OCI-LY1 (cell line): Measurements from ENCODE around the gene DPP9.
"Not testable (repeated sequence)": the region's sequence is repeated elsewhere in the genome, so short reads cannot be mapped to it uniquely, and the experiment has no call there.

Experiments used
- H2AFZ ChIP-seq: fragments of 200-600 bp; sonication (generic), shearing (Covaris generic); 2 replicates; pipeline ENCODE4 v1.6.0; 2014; ENCODE audit warnings: antibody characterized with exemption, mild to moderate bottlenecking, low read length
- H3F3A ChIP-seq: fragments of 200-600 bp; sonication (generic), shearing (Covaris generic); 2 replicates; pipeline ENCODE4 v1.6.0; 2014; ENCODE audit warnings: mild to moderate bottlenecking, antibody characterized with exemption, low read length, moderate library complexity; ENCODE audit not compliant: insufficient read depth
- H3K27ac ChIP-seq: fragments of 200-600 bp; sonication (generic); 2 replicates; pipeline ENCODE4 v1.5.1; 2014; ENCODE audit warnings: low read length, mixed run types, mild to moderate bottlenecking, low read depth; ENCODE audit not compliant: poor library complexity, severe bottlenecking
- H3K27me3 ChIP-seq: fragments of 200-600 bp; sonication (generic); 2 replicates; pipeline ENCODE4 v1.6.0; 2014; ENCODE audit warnings: antibody characterized with exemption, mild to moderate bottlenecking, low read length, moderate library complexity; ENCODE audit not compliant: insufficient read depth
- H3K36me3 ChIP-seq: fragments of 200-600 bp; sonication (generic); 2 replicates; pipeline ENCODE4 v1.6.1; 2014; ENCODE audit warnings: mild to moderate bottlenecking, antibody characterized with exemption, low read length, moderate library complexity, mixed read lengths; ENCODE audit not compliant: insufficient read depth
- H3K4me1 ChIP-seq: fragments of 200-600 bp; sonication (generic); 2 replicates; pipeline ENCODE4 v1.5.1; 2014; ENCODE audit warnings: mild to moderate bottlenecking, low read length, moderate library complexity; ENCODE audit not compliant: insufficient read depth, severe bottlenecking
- H3K4me2 ChIP-seq: fragments of 200-600 bp; sonication (generic), shearing (Covaris generic); 2 replicates; pipeline ENCODE4 v1.6.1; 2014; ENCODE audit warnings: low read length
- H3K4me3 ChIP-seq: fragments of 200-600 bp; sonication (generic); 2 replicates; pipeline ENCODE4 v1.5.1; 2014; ENCODE audit warnings: low read length, low read depth, mild to moderate bottlenecking, mixed read lengths; ENCODE audit not compliant: poor library complexity, severe bottlenecking
- H3K79me2 ChIP-seq: fragments of 200-600 bp; shearing (Covaris generic); 2 replicates; pipeline ENCODE4 v1.6.1; 2016; ENCODE audit warnings: mixed run types, low read length, mixed read lengths; ENCODE audit not compliant: insufficient read depth
- H3K9ac ChIP-seq: fragments of 200-600 bp; sonication (generic), shearing (Covaris generic); 2 replicates; pipeline ENCODE4 v1.6.1; 2014; ENCODE audit warnings: mild to moderate bottlenecking, low read length, mixed read lengths
- H3K9me2 ChIP-seq: fragments of 200-600 bp; sonication (generic), shearing (Covaris generic); 2 replicates; pipeline ENCODE4 v1.6.1; 2014; ENCODE audit warnings: low read depth, mild to moderate bottlenecking, low read length, mixed read lengths
- H3K9me3 ChIP-seq: fragments of 200-600 bp; shearing (Covaris generic); 2 replicates; pipeline ENCODE4 v1.6.1; 2014; ENCODE audit warnings: low read length, mixed read lengths
- H4K20me1 ChIP-seq: fragments of 200-600 bp; sonication (generic), shearing (Covaris generic); 2 replicates; pipeline ENCODE4 v1.6.0; 2016; ENCODE audit warnings: mild to moderate bottlenecking, low read length; ENCODE audit not compliant: insufficient read depth
- EZH2 ChIP-seq: fragments of 200-600 bp; sonication (generic), shearing (Covaris generic); IDR thresholded peaks from 2 replicates; pipeline ENCODE4 v1.8.0; 2017; ENCODE audit warnings: borderline replicate concordance, mixed run types, mild to moderate bottlenecking, antibody characterized with exemption, low read length, moderate library complexity, mixed read lengths
- TF ChIP-seq, protein P1 (sequence below): fragments of 200-600 bp; sonication (generic), shearing (Covaris generic); IDR thresholded peaks from 2 replicates; pipeline ENCODE4 v1.5.1; 2017; ENCODE audit warnings: mild to moderate bottlenecking, antibody characterized with exemption, low read length, moderate library complexity, mixed read lengths

DPP9 gene

DNA sequence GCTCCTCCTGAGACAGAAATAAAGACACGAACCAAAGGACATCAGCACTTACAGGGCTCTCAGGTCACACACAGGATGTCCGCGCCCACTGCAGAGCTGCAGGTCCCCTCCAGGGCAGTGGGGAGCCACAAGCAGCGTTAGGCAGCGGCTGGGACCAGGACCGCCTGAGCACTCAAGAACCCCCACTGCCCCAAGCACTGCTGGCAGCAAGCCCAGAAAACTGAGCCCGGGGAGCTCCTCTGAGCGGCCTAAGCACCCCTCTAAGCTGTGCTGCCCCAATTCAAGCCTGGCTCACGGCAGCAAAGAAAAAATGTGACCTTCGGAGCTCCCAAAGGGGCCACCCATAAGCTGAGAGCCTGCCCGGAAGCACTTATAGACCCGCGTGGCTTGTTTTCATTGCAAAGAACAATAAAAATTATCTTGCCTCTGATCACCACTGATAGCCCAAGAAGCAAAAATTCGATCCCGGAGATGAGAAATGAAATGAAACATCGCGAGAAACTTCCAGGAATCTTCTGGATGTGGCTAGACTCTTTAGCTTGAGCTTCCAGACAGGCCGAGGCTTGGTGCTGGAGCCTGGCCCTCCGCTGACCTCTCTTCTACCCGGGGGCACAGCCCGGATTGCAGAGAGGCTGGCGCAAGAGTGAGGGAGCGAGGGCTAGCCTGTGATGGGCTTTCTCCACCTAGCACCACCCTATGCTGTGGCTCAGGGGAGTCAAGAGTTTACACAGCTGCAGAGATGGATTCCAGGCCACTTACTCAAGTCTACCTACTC, 6.3 kb downstream of the DPP9 start:
- Histone ChIP-seq H3K9me2 (no peaks in the 10 kb centered on the region), H3K9me3 (no peaks in the 10 kb centered on the region), H3K27ac (no peak overlapping the region), H3K4me2 (no peak overlapping the region), H3K4me1 (peaks cover 7% of the 10 kb centered on the region), H3K79me2 (0 out of 2 replicates have a peak, but pooled peaks cover 2% of the 10 kb centered on the region), H3K27me3 (no peaks in the 10 kb centered on the region), H3K4me3 (no peak overlapping the region), H2AFZ (no peak overlapping the region), H3K36me3 (peaks cover 72% of the 10 kb centered on the region), H4K20me1 (no peaks in the 10 kb centered on the region), H3K9ac (no peak overlapping the region), H3F3A (no peaks in the 10 kb centered on the region)
- TF ChIP-seq EZH2: no peak
- TF ChIP-seq, protein P1, sequence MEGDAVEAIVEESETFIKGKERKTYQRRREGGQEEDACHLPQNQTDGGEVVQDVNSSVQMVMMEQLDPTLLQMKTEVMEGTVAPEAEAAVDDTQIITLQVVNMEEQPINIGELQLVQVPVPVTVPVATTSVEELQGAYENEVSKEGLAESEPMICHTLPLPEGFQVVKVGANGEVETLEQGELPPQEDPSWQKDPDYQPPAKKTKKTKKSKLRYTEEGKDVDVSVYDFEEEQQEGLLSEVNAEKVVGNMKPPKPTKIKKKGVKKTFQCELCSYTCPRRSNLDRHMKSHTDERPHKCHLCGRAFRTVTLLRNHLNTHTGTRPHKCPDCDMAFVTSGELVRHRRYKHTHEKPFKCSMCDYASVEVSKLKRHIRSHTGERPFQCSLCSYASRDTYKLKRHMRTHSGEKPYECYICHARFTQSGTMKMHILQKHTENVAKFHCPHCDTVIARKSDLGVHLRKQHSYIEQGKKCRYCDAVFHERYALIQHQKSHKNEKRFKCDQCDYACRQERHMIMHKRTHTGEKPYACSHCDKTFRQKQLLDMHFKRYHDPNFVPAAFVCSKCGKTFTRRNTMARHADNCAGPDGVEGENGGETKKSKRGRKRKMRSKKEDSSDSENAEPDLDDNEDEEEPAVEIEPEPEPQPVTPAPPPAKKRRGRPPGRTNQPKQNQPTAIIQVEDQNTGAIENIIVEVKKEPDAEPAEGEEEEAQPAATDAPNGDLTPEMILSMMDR: no peak

- Histone ChIP-seq H3K27ac (no peak overlapping the region), H2AFZ (no peak overlapping the region), H3K4me2 (no peak overlapping the region), H3K9me2 (no peaks in the 10 kb centered on the region), H3K27me3 (no peaks in the 10 kb centered on the region), H3K4me3 (no peak overlapping the region), H3F3A (no peaks in the 10 kb centered on the region), H3K9ac (no peak overlapping the region), H3K9me3 (no peaks in the 10 kb centered on the region), H3K36me3 (peaks cover 81% of the 10 kb centered on the region), H4K20me1 (no peaks in the 10 kb centered on the region), H3K4me1 (no peaks in the 10 kb centered on the region), H3K79me2 (no peaks in the 10 kb centered on the region)
- no peak for TF ChIP-seq EZH2
- TF ChIP-seq, protein P1: no peak
Observed at GRCh38 chr19:4715529-4716221, 8.0 kb downstream of the DPP9 start.

DNA sequence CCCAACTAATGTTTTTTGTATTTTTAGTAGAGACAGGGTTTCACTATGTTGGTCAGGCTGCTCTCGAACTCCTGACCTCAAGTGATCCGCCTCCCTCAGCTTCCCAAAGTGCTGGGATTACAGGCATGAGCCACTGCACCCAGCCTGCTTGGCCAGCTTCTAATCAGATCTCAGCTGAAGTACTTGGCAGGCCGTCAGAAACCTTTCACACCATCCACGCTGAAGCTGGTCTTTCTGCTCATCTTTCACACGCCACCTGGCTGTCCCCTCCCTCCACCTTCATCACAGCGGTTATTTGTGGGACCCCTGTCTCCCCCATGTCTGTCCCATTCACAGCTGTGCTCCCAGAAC, 8.5 kb downstream of the DPP9 start:
- H3K4me1 ChIP-seq, H3K9ac ChIP-seq, H3F3A ChIP-seq, H3K27me3 ChIP-seq, H3K27ac ChIP-seq, H3K4me3 ChIP-seq, H4K20me1 ChIP-seq, H3K79me2 ChIP-seq, H2AFZ ChIP-seq, H3K9me2 ChIP-seq, H3K4me2 ChIP-seq, H3K9me3 ChIP-seq: not testable (repeated sequence)
- peaks cover 82% of the 10 kb centered on the region for H3K36me3 ChIP-seq
